Measurements from ENCODE around the gene IDH3A.
A peak's percentile ranks its signal among the peaks of the same experiment; 100 is the strongest.

The IDH3A gene

DNA sequence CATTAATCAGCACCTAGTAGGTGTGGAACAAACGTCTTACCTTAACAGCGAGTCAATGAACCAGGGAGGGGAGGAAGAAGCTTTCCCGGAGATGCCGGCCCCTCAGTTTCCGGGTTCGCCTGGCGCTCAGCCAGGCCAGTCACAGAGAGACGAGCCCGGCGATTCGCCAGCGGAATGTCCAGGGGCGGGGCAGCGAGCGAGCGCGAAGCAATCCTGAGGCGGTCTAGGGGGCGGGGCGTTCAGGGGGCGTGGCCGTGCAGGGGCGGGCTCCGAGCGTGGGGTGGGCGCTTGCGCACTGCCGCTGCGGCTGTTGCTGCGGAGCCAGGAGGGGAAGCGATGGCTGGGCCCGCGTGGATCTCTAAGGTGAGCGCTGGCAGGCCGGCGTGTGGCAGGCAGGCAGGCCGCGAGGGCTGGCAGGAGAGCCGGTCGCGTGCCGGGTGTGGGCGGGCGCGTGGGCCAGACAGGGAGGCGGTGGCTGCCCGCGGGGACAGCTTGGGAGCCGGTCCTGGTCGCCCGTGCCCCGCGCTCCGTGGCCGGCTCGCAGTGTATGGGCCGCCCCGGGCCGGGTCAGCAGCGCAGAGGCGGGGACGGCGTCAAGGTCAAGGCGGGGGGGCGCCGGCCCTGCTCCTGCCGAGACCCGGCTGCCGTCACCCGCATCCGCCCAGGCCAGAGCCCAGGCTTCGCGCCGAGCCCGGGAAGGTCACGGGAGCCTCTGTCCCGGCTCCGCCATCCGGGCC, at the start of gene IDH3A:
TSS of gene IDH3A (plus strand) at position 295 of the 737 bp plus-strand sequence. CDS start at position 337, 42 bp downstream.
- TF ChIP-seq POLR2A (IDR thresholded peaks at IDR 0.05; ENCODE audit: extremely low read depth, insufficient read length): peak; percentile 64
- TF ChIP-seq, protein P1, sequence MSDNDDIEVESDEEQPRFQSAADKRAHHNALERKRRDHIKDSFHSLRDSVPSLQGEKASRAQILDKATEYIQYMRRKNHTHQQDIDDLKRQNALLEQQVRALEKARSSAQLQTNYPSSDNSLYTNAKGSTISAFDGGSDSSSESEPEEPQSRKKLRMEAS (IDR thresholded peaks at IDR 0.05; ENCODE audit: low read depth, low read length): peak; percentile 37; the same call in 1 of the 2 replicates
- TF ChIP-seq, protein P2, sequence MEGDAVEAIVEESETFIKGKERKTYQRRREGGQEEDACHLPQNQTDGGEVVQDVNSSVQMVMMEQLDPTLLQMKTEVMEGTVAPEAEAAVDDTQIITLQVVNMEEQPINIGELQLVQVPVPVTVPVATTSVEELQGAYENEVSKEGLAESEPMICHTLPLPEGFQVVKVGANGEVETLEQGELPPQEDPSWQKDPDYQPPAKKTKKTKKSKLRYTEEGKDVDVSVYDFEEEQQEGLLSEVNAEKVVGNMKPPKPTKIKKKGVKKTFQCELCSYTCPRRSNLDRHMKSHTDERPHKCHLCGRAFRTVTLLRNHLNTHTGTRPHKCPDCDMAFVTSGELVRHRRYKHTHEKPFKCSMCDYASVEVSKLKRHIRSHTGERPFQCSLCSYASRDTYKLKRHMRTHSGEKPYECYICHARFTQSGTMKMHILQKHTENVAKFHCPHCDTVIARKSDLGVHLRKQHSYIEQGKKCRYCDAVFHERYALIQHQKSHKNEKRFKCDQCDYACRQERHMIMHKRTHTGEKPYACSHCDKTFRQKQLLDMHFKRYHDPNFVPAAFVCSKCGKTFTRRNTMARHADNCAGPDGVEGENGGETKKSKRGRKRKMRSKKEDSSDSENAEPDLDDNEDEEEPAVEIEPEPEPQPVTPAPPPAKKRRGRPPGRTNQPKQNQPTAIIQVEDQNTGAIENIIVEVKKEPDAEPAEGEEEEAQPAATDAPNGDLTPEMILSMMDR (IDR thresholded peaks at IDR 0.05; ENCODE audit: low read depth, low read length): no peak
- TF ChIP-seq MYC (IDR thresholded peaks at IDR 0.05; ENCODE audit: low read depth, low read length): peak; percentile 57; the same call in 1 of the 2 replicates
- DNase-seq (ENCODE audit: low read depth): peak; percentile 98
- peak within 1 kb of the TSS; percentile 85 for H3K4me3 ChIP-seq (ENCODE audit: low read depth, low read length)

DNA sequence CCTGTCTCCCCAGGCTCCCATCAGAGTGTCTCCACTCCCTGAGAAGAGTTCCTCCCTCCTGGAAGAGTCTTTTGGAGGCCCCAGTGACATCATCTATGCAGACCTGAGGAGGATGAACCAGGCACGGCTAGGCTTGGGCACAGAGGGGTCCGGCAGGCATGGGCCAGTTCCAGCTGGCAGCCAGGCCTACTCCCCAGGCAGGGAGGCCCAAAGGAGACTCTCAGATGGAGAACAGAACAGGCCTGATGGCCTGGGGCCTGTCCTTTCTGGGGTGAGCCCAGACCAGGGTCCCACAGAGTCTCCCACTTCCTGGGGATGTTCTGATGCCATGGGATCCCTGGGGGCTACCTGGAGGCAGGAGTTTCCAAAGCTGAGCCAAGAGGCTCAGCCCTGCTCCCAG, 48.3 kb upstream of the IDH3A start:
- H3K4me3 ChIP-seq (ENCODE audit: low read depth, low read length): no peak overlapping the region
- DNase-seq (ENCODE audit: low read depth): no peak
- TF ChIP-seq MYC (IDR thresholded peaks at IDR 0.05; ENCODE audit: low read depth, low read length): no peak
- TF ChIP-seq, protein P2 (IDR thresholded peaks at IDR 0.05; ENCODE audit: low read depth, low read length): no peak
- no peak for TF ChIP-seq POLR2A (IDR thresholded peaks at IDR 0.05; ENCODE audit: extremely low read depth, insufficient read length)
- TF ChIP-seq, protein P1 (IDR thresholded peaks at IDR 0.05; ENCODE audit: low read depth, low read length): no peak

DNA sequence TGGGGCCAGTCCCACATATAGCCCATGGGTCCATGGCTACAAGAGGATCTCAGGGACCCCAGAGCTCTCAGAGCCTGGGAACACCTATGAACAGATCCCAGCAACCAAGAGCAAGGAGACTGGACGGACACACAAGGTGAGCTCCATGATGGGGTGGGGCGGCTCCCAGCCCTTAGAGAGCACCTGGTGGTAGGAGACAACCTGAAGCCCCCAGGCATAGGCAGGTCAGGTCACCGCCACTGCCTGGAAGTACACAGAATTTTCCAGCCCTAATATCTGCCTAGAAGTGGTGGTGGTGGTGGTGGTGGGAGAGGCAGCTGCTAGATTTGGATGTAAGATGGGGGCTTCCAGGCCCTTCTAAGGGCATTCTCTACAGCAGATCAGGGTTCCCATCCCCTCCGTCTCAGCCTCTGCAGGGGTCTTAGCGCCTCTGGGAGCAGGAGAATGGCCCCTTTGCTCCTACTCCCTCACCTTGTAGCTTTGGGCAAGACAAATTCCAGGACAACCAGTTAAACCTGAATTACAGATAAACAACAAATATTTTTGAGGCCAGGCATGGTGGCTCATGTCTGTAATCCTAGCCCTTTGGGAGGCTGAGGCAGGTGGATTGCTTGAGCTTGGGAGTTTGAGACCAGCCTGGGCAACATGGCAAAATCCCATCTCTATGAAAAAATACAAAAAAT, 47.6 kb upstream of the IDH3A start:
- no peak for DNase-seq (ENCODE audit: low read depth)
- no peak for TF ChIP-seq MYC (IDR thresholded peaks at IDR 0.05; ENCODE audit: low read depth, low read length)
- TF ChIP-seq, protein P2 (IDR thresholded peaks at IDR 0.05; ENCODE audit: low read depth, low read length): no peak
- TF ChIP-seq, protein P1 (IDR thresholded peaks at IDR 0.05; ENCODE audit: low read depth, low read length): no peak
- no peak for TF ChIP-seq POLR2A (IDR thresholded peaks at IDR 0.05; ENCODE audit: extremely low read depth, insufficient read length)
- H3K4me3 ChIP-seq (ENCODE audit: low read depth, low read length): no peak overlapping the region

DNA sequence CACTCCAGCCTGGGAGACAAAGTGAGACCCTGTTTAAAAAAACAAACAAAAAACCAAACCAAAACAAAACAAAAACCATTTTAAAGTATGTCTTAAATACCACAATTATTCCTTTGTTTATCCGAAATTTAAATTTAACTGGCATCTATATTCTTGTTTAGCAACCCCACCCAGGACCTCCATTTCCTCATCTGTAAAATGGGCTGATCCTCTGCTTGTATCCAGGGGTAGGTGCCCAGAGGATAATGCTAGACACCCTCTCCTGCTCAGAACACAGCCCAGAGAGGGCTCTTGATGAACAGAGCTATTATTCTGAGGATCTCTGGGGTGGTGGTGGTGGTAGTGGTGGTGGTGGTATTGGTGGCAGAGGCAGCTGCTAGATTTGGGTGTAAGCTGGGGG, 47.0 kb upstream of the IDH3A start:
- no peak for DNase-seq (ENCODE audit: low read depth)
- H3K4me3 ChIP-seq (ENCODE audit: low read depth, low read length): no peak overlapping the region
- TF ChIP-seq, protein P1 (IDR thresholded peaks at IDR 0.05; ENCODE audit: low read depth, low read length): no peak
- TF ChIP-seq MYC (IDR thresholded peaks at IDR 0.05; ENCODE audit: low read depth, low read length) (no peak), POLR2A (IDR thresholded peaks at IDR 0.05; ENCODE audit: extremely low read depth, insufficient read length) (no peak)
- TF ChIP-seq, protein P2 (IDR thresholded peaks at IDR 0.05; ENCODE audit: low read depth, low read length): no peak

DNA sequence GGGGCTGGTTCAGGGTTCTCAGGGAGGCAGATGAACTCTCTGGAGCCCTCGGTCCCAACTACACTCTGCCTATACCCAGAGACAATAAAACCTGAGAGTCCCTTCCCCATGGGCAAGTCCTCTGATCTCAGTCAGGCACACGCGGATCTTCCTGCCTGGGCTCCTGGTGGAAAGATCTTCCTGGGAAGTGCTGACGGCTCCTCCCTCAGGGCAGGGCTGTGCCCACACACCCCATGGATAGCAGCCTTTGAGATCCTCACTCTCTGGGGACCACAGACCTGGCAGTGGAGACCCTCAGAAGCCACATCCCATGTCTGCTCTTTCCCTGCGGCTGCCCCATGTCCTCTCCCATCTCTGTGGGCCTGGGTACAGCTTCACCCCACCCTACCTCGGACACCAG, 46.4 kb upstream of the IDH3A start:
- H3K4me3 ChIP-seq (ENCODE audit: low read depth, low read length): no peak overlapping the region
- TF ChIP-seq POLR2A (IDR thresholded peaks at IDR 0.05; ENCODE audit: extremely low read depth, insufficient read length) (no peak), MYC (IDR thresholded peaks at IDR 0.05; ENCODE audit: low read depth, low read length) (no peak)
- TF ChIP-seq, protein P2 (IDR thresholded peaks at IDR 0.05; ENCODE audit: low read depth, low read length): no peak
- TF ChIP-seq, protein P1 (IDR thresholded peaks at IDR 0.05; ENCODE audit: low read depth, low read length): no peak
- no peak for DNase-seq (ENCODE audit: low read depth)

Measured in NB4 (cell line).